ENCODE measurements around the gene ABHD6. TPM values are rescaled to one million over a fixed set of nuclear protein-coding genes. Genes with fewer than 3 reads are reported as not detected.

The ABHD6 gene
- total and polyA plus RNA-seq, 2 experiments from 2014 or later, result 24.6 to 25.1 TPM

DNA sequence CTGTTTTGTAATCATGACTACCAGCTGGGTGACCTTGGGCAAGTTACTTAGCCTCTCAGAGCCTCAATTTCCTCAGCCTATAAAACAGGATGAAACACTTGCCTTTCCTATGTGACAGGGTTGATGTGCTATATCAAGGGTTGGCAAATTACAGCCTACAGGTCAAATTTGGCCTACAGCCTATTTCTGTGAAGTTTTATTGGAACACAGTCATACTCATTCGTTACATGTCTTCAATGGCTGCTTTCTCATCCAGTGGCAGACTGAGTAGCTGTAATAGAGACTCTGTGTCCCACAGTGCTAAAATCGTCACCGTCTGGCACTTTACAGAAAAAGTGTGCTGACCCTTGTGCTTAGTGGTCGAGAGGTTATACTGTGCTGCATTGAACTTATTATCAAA lies 16.6 kb downstream of the ABHD6 start:
- Histone ChIP-seq H3K9me3 (ENCODE audit: low read depth) (no peaks in the 10 kb centered on the region), H3K9me2 (replicated peaks; ENCODE audit: insufficient read depth) (no peaks in the 10 kb centered on the region), H3K36me3 (replicated peaks; ENCODE audit: insufficient read depth, low read depth) (no peaks in the 10 kb centered on the region), H3K27ac (no peak overlapping the region), H3K4me2 (no peak overlapping the region), H3K27me3 (no peaks in the 10 kb centered on the region), H4K20me1 (ENCODE audit: insufficient read depth, poor library complexity, severe bottlenecking) (no peaks in the 10 kb centered on the region), H2AFZ (no peak overlapping the region), H3K4me3 (no peak overlapping the region), H3K79me2 (no peaks in the 10 kb centered on the region), H3K4me1 (ENCODE audit: insufficient read depth) (no peaks in the 10 kb centered on the region)
- WGBS (ENCODE audit: low lambda C conversion rate, missing lambda C conversion rate), result 91% methylated on average over 4 of the region's 4 CpGs
- TF ChIP-seq EZH2 (IDR thresholded peaks at IDR 0.05; ENCODE audit: borderline replicate concordance), result no peak
- no peak for TF ChIP-seq EZH2phosphoT487 (IDR thresholded peaks at IDR 0.05; ENCODE audit: low read depth, severe bottlenecking, unreplicated experiment)
- DNase-seq (ENCODE audit: low spot score), result no peak

- Histone ChIP-seq H3K36me3 (replicated peaks; ENCODE audit: insufficient read depth, low read depth) (no peaks in the 10 kb centered on the region), H2AFZ (no peak overlapping the region), H3K4me3 (no peak overlapping the region), H3K4me2 (no peak overlapping the region), H3K27me3 (no peaks in the 10 kb centered on the region), H3K27ac (no peak overlapping the region), H3K9me3 (ENCODE audit: low read depth) (no peaks in the 10 kb centered on the region), H3K9me2 (replicated peaks; ENCODE audit: insufficient read depth) (no peaks in the 10 kb centered on the region), H3K79me2 (no peaks in the 10 kb centered on the region), H3K4me1 (ENCODE audit: insufficient read depth) (no peaks in the 10 kb centered on the region), H4K20me1 (ENCODE audit: insufficient read depth, poor library complexity, severe bottlenecking) (no peaks in the 10 kb centered on the region)
- no peak for DNase-seq (ENCODE audit: low spot score)
- TF ChIP-seq CTCF (IDR thresholded peaks at IDR 0.05; ENCODE audit: poor library complexity), result no peak
- TF ChIP-seq EZH2 (IDR thresholded peaks at IDR 0.05; ENCODE audit: borderline replicate concordance), result no peak
- TF ChIP-seq EZH2phosphoT487 (IDR thresholded peaks at IDR 0.05; ENCODE audit: low read depth, severe bottlenecking, unreplicated experiment), result no peak
- 86% methylated on average over 1 of the region's 1 CpG for WGBS (ENCODE audit: low lambda C conversion rate, missing lambda C conversion rate)
Observed at GRCh38 chr3:58256061-58256460, 18.5 kb downstream of the ABHD6 start.

DNA sequence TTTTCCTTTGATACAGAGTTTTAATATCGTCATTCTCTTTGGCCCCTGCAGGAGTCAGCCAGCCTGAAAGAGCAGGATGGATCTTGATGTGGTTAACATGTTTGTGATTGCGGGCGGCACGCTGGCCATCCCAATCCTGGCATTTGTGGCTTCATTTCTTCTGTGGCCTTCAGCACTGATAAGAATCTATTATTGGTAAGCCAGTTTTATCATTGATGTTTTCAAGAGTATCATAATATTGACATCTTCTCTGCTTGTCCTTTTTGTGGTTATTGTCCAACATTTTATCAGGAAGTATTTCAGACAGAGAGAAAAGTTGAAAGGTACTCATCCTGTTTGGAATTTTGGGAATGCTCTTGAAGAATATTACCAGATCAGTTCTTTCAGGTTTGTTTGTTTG lies 18.9 kb downstream of the ABHD6 start:
- no peak overlapping the region for H3K4me3 ChIP-seq
- no peaks in the 10 kb centered on the region for H4K20me1 ChIP-seq (ENCODE audit: insufficient read depth, poor library complexity, severe bottlenecking)
- no peak overlapping the region for H2AFZ ChIP-seq
- no peaks in the 10 kb centered on the region for H3K27me3 ChIP-seq
- TF ChIP-seq EZH2phosphoT487 (IDR thresholded peaks at IDR 0.05; ENCODE audit: low read depth, severe bottlenecking, unreplicated experiment) (no peak), EZH2 (IDR thresholded peaks at IDR 0.05; ENCODE audit: borderline replicate concordance) (no peak), CTCF (IDR thresholded peaks at IDR 0.05; ENCODE audit: poor library complexity) (no peak)
- no peaks in the 10 kb centered on the region for H3K9me2 ChIP-seq (replicated peaks; ENCODE audit: insufficient read depth)
- no peaks in the 10 kb centered on the region for H3K79me2 ChIP-seq
- H3K36me3 ChIP-seq (replicated peaks; ENCODE audit: insufficient read depth, low read depth), result no peaks in the 10 kb centered on the region
- WGBS (ENCODE audit: low lambda C conversion rate, missing lambda C conversion rate), result 95% methylated on average over 4 of the region's 4 CpGs
- H3K4me1 ChIP-seq (ENCODE audit: insufficient read depth), result no peaks in the 10 kb centered on the region
- H3K27ac ChIP-seq, result no peak overlapping the region
- H3K4me2 ChIP-seq, result no peak overlapping the region
- no peak for DNase-seq (ENCODE audit: low spot score)
- H3K9me3 ChIP-seq (ENCODE audit: low read depth), result no peaks in the 10 kb centered on the region

DNA sequence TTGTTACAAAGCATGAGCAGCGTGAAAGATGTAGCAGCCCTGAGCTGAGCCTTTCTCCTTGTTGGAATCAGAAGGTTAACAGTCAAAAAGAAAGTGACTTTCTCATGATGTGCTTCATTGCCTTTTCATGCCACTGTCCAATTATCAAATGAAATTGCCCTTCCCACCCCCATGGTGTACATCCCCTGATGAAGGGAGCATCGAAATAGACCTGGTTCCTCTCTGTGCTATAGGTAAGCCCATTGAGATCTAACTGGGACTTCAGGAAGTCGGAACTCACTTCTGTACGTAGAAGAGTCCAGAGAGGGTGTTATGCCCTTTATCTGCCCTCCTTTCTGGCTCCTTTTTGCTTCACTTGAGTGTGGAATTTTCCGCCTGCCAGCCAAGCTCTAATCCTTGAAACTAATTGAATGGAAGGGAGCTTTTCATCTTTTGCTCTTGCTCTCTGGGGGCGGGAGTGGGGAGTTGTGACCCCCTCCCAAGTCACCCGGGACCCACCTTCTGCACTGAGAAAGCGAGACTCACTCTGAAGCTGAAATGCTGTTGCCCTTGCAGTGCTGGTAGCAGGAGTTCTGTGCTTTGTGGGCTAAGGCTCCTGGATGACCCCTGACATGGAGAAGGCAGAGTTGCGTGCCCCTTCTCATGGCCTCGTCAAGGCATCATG lies 20.9 kb downstream of the ABHD6 start:
- Histone ChIP-seq H3K36me3 (replicated peaks; ENCODE audit: insufficient read depth, low read depth) (no peaks in the 10 kb centered on the region), H3K9me3 (ENCODE audit: low read depth) (no peaks in the 10 kb centered on the region), H3K27me3 (no peaks in the 10 kb centered on the region), H2AFZ (no peak overlapping the region), H3K4me1 (ENCODE audit: insufficient read depth) (no peaks in the 10 kb centered on the region), H3K4me3 (no peak overlapping the region), H3K27ac (no peak overlapping the region), H4K20me1 (ENCODE audit: insufficient read depth, poor library complexity, severe bottlenecking) (no peaks in the 10 kb centered on the region), H3K4me2 (no peak overlapping the region), H3K9me2 (replicated peaks; ENCODE audit: insufficient read depth) (no peaks in the 10 kb centered on the region), H3K79me2 (no peaks in the 10 kb centered on the region)
- DNase-seq (ENCODE audit: low spot score), result no peak
- WGBS (ENCODE audit: low lambda C conversion rate, missing lambda C conversion rate), result 89% methylated on average over 10 of the region's 10 CpGs
- TF ChIP-seq CTCF (IDR thresholded peaks at IDR 0.05; ENCODE audit: poor library complexity) (no peak), EZH2 (IDR thresholded peaks at IDR 0.05; ENCODE audit: borderline replicate concordance) (no peak), EZH2phosphoT487 (IDR thresholded peaks at IDR 0.05; ENCODE audit: low read depth, severe bottlenecking, unreplicated experiment) (no peak)
